ENCODE measurements around the gene XPNPEP1. TPM values are rescaled to one million over a fixed set of nuclear protein-coding genes. Genes with fewer than 3 reads are reported as not detected.

XPNPEP1 gene
- total and polyA plus RNA-seq, 9 donors = 61.4 to 76.7 (median 65.2) TPM

- Histone ChIP-seq H3K4me3 (ENCODE audit: low read length) (no peak overlapping the region), H3K4me1 (ENCODE audit: control insufficient read depth, insufficient read depth, low read length) (peaks cover 4% of the 10 kb centered on the region), H3K27ac (ENCODE audit: low read length) (no peak overlapping the region), H3K36me3 (ENCODE audit: control insufficient read depth, insufficient read depth, low read length) (no peaks in the 10 kb centered on the region), H3K27me3 (ENCODE audit: control insufficient read depth, insufficient read depth, low read length) (no peaks in the 10 kb centered on the region), H3K9me3 (replicated peaks; ENCODE audit: control insufficient read depth, low read depth, low read length) (no peaks in the 10 kb centered on the region)
- DNase-seq = peak; percentile 85
- WGBS (ENCODE audit: insufficient coverage) = 3% methylated on average over 10 of the region's 13 CpGs
These were observed 70.8 kb downstream of the XPNPEP1 start for GRCh38 chr10:109852475-109853037.

- DNase-seq = no peak
- Histone ChIP-seq H3K36me3 (ENCODE audit: control insufficient read depth, insufficient read depth, low read length) (no peaks in the 10 kb centered on the region), H3K4me1 (ENCODE audit: control insufficient read depth, insufficient read depth, low read length) (peaks cover 4% of the 10 kb centered on the region), H3K9me3 (replicated peaks; ENCODE audit: control insufficient read depth, low read depth, low read length) (no peaks in the 10 kb centered on the region), H3K27me3 (ENCODE audit: control insufficient read depth, insufficient read depth, low read length) (no peaks in the 10 kb centered on the region), H3K4me3 (ENCODE audit: low read length) (no peak overlapping the region), H3K27ac (ENCODE audit: low read length) (no peak overlapping the region)
- 53% methylated on average over 7 of the region's 10 CpGs for WGBS (ENCODE audit: insufficient coverage)
These were observed 71.5 kb downstream of the XPNPEP1 start for GRCh38 chr10:109851616-109852474.

DNA sequence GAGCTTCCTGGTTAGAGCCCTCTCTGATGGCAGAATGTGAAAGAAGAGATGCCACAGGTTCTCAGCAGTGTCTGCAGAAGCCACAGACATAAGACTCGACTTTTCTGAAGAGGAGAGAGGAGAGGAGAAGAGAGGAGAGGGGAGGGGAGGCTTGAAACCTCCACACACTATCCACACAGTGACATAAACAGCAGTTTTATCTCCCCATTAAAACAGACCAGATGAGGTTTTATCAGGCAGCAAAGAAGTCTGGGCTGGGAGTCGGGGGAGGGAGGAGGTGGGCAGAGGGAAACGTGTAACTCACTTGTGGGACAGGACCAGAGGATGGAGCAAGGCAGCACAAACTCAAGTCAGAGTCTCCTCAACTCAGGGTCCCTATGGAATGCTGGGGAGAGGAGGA lies 76.5 kb downstream of the XPNPEP1 start:
- 11% methylated on average over 2 of the region's 3 CpGs for WGBS (ENCODE audit: insufficient coverage)
- Histone ChIP-seq H3K27me3 (ENCODE audit: control insufficient read depth, insufficient read depth, low read length) (peaks cover 2% of the 10 kb centered on the region), H3K4me3 (ENCODE audit: low read length) (no peak overlapping the region), H3K36me3 (ENCODE audit: control insufficient read depth, insufficient read depth, low read length) (no peaks in the 10 kb centered on the region), H3K9me3 (replicated peaks; ENCODE audit: control insufficient read depth, low read depth, low read length) (no peaks in the 10 kb centered on the region), H3K27ac (ENCODE audit: low read length) (no peak overlapping the region), H3K4me1 (ENCODE audit: control insufficient read depth, insufficient read depth, low read length) (no peaks in the 10 kb centered on the region)
- DNase-seq = no peak

- WGBS (ENCODE audit: insufficient coverage) = 90% methylated on average over 5 of the region's 5 CpGs
These were observed 78.0 kb downstream of the XPNPEP1 start for GRCh38 chr10:109845308-109845707.

GRCh38 chr10:109838592-109839244 lies 84.6 kb downstream of the XPNPEP1 start:
- Histone ChIP-seq H3K36me3 (ENCODE audit: control insufficient read depth, insufficient read depth, low read length) (no peaks in the 10 kb centered on the region), H3K27me3 (ENCODE audit: control insufficient read depth, insufficient read depth, low read length) (no peaks in the 10 kb centered on the region), H3K4me1 (ENCODE audit: control insufficient read depth, insufficient read depth, low read length) (no peaks in the 10 kb centered on the region), H3K9me3 (replicated peaks; ENCODE audit: control insufficient read depth, low read depth, low read length) (no peaks in the 10 kb centered on the region), H3K4me3 (ENCODE audit: low read length) (no peak overlapping the region), H3K27ac (ENCODE audit: low read length) (no peak overlapping the region)
- WGBS (ENCODE audit: insufficient coverage) = 83% methylated on average over 4 of the region's 7 CpGs
- DNase-seq = no peak

More at GRCh38 chr10:109845308-109845707, 78.0 kb downstream of the XPNPEP1 start:
- H3K27ac ChIP-seq (ENCODE audit: low read length) = no peak overlapping the region
- no peaks in the 10 kb centered on the region for H3K4me1 ChIP-seq (ENCODE audit: control insufficient read depth, insufficient read depth, low read length)
- H3K9me3 ChIP-seq (replicated peaks; ENCODE audit: control insufficient read depth, low read depth, low read length) = no peaks in the 10 kb centered on the region
- no peak overlapping the region for H3K4me3 ChIP-seq (ENCODE audit: low read length)
- no peaks in the 10 kb centered on the region for H3K36me3 ChIP-seq (ENCODE audit: control insufficient read depth, insufficient read depth, low read length)
- H3K27me3 ChIP-seq (ENCODE audit: control insufficient read depth, insufficient read depth, low read length) = peaks cover 2% of the 10 kb centered on the region
- no peak for DNase-seq

DNA sequence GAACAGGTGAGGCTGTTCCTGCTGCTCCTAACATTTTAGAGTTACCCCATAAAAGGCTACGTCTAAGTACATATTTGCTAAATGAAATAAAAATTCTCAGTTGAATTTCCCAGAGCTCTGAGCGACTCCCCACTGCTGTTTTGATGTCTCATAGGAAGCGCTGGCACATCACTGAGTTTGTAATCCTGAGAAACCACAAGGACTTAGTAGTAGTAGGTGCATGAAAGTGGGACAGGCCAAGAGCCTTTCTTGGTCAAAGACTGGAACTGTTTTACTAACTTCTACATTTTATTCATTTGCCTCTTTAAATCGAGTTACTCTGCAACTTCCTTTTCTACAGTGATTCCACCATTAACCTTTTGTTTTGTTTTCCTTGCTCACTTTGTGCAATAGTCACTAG lies 85.9 kb downstream of the XPNPEP1 start:
- Histone ChIP-seq H3K27me3 (ENCODE audit: control insufficient read depth, insufficient read depth, low read length) (no peaks in the 10 kb centered on the region), H3K27ac (ENCODE audit: low read length) (no peak overlapping the region), H3K36me3 (ENCODE audit: control insufficient read depth, insufficient read depth, low read length) (no peaks in the 10 kb centered on the region), H3K9me3 (replicated peaks; ENCODE audit: control insufficient read depth, low read depth, low read length) (no peaks in the 10 kb centered on the region), H3K4me1 (ENCODE audit: control insufficient read depth, insufficient read depth, low read length) (no peaks in the 10 kb centered on the region), H3K4me3 (ENCODE audit: low read length) (no peak overlapping the region)
- DNase-seq = no peak
- WGBS (ENCODE audit: insufficient coverage) = no CpG with 5 or more reads among the region's 4 CpGs

DNA sequence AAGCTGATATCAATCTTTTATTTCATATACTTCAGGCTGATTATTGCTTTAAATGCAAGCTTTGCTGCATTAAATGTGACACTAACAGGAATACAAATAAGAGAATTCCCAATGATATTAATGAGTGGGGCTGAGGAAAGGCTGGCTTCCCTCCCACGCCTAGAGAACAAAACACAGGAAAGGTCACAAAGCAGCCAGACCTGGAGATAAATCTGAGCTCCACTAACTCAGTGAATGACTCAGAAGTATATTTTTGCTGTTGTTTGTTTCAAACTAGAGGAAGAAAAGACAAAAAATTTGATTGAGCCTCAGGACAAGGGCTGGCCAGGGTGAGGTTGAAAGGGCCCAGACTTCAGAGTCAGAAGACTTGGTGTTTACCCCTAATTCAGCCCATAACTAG lies 88.1 kb downstream of the XPNPEP1 start:
- WGBS (ENCODE audit: insufficient coverage) = no CpG with 5 or more reads among the region's 1 CpG
- no peak for DNase-seq
- Histone ChIP-seq H3K27me3 (ENCODE audit: control insufficient read depth, insufficient read depth, low read length) (no peaks in the 10 kb centered on the region), H3K36me3 (ENCODE audit: control insufficient read depth, insufficient read depth, low read length) (no peaks in the 10 kb centered on the region), H3K4me3 (ENCODE audit: low read length) (no peak overlapping the region), H3K4me1 (ENCODE audit: control insufficient read depth, insufficient read depth, low read length) (no peaks in the 10 kb centered on the region), H3K9me3 (replicated peaks; ENCODE audit: control insufficient read depth, low read depth, low read length) (no peaks in the 10 kb centered on the region), H3K27ac (ENCODE audit: low read length) (no peak overlapping the region)

DNA sequence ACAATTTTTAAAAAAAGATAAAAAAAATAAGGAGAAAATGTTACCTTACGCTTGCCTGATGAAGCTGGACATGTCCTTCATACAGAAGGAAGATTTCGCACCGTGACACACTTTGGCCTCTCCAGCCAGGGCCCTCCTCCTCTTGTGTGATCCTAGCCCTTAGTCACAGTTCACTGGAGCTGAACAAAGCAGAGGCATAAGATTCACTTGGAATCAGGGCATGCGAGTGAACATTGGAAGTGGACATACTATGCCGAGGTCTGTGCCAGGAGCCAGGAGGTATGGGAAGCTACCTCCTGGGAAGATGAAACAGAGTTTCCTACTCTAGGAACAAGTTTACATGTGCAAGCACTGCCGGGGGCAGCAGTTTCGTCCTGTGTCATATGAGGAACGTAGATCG lies 91.5 kb downstream of the XPNPEP1 start:
- no peak for DNase-seq
- H3K9me3 ChIP-seq (replicated peaks; ENCODE audit: control insufficient read depth, low read depth, low read length) = no peaks in the 10 kb centered on the region
- 99% methylated on average over 9 of the region's 9 CpGs for WGBS (ENCODE audit: insufficient coverage)
- H3K4me3 ChIP-seq (ENCODE audit: low read length) = no peak overlapping the region
- H3K4me1 ChIP-seq (ENCODE audit: control insufficient read depth, insufficient read depth, low read length) = no peaks in the 10 kb centered on the region
- H3K27me3 ChIP-seq (ENCODE audit: control insufficient read depth, insufficient read depth, low read length) = no peaks in the 10 kb centered on the region
- H3K27ac ChIP-seq (ENCODE audit: low read length) = no peak overlapping the region
- H3K36me3 ChIP-seq (ENCODE audit: control insufficient read depth, insufficient read depth, low read length) = no peaks in the 10 kb centered on the region

DNA sequence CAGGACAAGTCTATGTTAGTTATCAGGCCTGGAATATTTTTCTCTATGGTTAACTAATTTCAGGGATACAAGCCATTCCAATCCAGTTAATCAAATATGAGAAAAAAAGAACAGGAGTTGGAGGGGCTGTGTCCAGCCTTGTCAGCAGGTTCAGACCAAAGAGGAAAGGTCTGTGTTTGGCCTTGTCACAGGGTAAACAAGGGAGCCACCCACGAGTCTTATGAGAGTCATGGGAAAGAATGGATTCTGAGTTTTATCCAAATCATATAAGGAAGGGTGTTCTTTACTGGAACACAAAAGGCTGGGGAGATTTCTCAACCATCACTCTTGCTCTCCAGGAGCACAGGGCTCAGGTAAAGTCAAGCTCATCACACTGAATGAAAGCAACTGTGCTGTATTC lies 99.1 kb downstream of the XPNPEP1 start:
- no peaks in the 10 kb centered on the region for H3K27me3 ChIP-seq (ENCODE audit: control insufficient read depth, insufficient read depth, low read length)
- no CpG with 5 or more reads among the region's 1 CpG for WGBS (ENCODE audit: insufficient coverage)
- no peak for DNase-seq
- no peak overlapping the region for H3K4me3 ChIP-seq (ENCODE audit: low read length)
- H3K36me3 ChIP-seq (ENCODE audit: control insufficient read depth, insufficient read depth, low read length) = no peaks in the 10 kb centered on the region
- H3K27ac ChIP-seq (ENCODE audit: low read length) = no peak overlapping the region
- no peaks in the 10 kb centered on the region for H3K9me3 ChIP-seq (replicated peaks; ENCODE audit: control insufficient read depth, low read depth, low read length)
- no peaks in the 10 kb centered on the region for H3K4me1 ChIP-seq (ENCODE audit: control insufficient read depth, insufficient read depth, low read length)

GRCh38 chr10:109823196-109823595 lies 100.1 kb downstream of the XPNPEP1 start:
- Histone ChIP-seq H3K4me3 (ENCODE audit: low read length) (no peak overlapping the region), H3K9me3 (replicated peaks; ENCODE audit: control insufficient read depth, low read depth, low read length) (no peaks in the 10 kb centered on the region), H3K36me3 (ENCODE audit: control insufficient read depth, insufficient read depth, low read length) (no peaks in the 10 kb centered on the region), H3K27ac (ENCODE audit: low read length) (no peak overlapping the region), H3K4me1 (ENCODE audit: control insufficient read depth, insufficient read depth, low read length) (no peaks in the 10 kb centered on the region), H3K27me3 (ENCODE audit: control insufficient read depth, insufficient read depth, low read length) (no peaks in the 10 kb centered on the region)
- DNase-seq = no peak
- WGBS (ENCODE audit: insufficient coverage) = 86% methylated on average over 1 of the region's 3 CpGs
